ENCODE measurements around the gene AMDHD2.
"Not testable (repeated sequence)": the region's sequence is repeated elsewhere in the genome, so short reads cannot be mapped to it uniquely, and the experiment has no call there.

Gene AMDHD2

DNA sequence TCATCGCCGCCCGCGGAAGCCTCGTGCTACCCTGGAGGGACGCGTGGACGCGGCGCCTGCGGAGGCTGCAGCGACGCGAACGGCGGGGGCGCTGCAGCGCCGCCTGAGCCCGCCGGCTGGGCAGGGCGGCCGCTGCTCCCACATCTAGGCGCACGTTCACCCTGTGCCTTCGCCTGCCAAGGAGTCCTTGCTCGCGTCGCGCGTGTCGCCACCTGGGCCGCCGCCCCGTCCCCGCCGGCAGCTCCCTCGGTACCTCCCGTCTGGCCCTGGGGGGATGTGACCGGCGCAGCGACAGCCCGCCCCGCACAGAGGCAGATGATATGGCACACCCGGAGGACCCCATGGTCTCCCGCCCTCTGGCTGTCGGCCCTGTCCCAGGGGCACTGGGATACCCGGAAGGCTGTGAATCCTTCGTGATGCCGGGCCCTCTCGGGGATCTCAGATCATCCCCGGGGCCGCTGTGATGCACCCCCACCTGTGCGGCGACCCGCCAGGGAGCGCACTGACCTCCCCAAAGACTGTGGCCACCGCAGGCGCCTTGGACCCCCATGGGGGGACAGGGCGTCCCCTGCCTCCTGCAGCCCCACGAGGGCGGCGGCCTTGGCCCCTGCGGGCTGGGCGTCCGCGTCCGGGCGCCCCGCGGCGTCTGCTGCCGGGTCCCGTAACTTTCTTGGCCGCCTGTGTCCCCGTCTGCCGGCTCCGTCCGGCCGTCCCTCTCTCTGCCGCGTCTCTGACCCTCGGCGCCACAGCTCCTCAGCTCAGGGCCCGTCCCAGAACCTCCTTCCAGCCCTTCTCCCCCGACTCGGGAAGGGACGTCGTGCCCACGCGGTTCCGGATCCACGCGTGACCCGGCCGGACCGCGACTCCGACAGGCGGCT is 45.9 kb upstream of the AMDHD2 start:
- H3K9ac ChIP-seq (ENCODE audit: insufficient read length) = peak overlapping the region; percentile 78
- TF ChIP-seq EZH2 (IDR thresholded peaks at IDR 0.05) (no peak), FOXP2 (optimal IDR thresholded peaks at IDR 0.05; ENCODE audit: control extremely low read depth, extremely low read length, insufficient read depth) (no peak), POLR2AphosphoS5 (IDR thresholded peaks at IDR 0.05; ENCODE audit: borderline replicate concordance, low read depth, low read length) (peak; percentile 28)
- DNase-seq (ENCODE audit: low read depth, low spot score) = no peak
- H3K27ac ChIP-seq = peak overlapping the region; percentile 64; the same call in 1 of the 2 replicates
- H3K9me3 ChIP-seq (ENCODE audit: low read depth, low read length) = no peaks in the 10 kb centered on the region
- H3K4me3 ChIP-seq = peak overlapping the region; percentile 92
- no peaks in the 10 kb centered on the region for H3K36me3 ChIP-seq (ENCODE audit: insufficient read depth, low read length)

DNA sequence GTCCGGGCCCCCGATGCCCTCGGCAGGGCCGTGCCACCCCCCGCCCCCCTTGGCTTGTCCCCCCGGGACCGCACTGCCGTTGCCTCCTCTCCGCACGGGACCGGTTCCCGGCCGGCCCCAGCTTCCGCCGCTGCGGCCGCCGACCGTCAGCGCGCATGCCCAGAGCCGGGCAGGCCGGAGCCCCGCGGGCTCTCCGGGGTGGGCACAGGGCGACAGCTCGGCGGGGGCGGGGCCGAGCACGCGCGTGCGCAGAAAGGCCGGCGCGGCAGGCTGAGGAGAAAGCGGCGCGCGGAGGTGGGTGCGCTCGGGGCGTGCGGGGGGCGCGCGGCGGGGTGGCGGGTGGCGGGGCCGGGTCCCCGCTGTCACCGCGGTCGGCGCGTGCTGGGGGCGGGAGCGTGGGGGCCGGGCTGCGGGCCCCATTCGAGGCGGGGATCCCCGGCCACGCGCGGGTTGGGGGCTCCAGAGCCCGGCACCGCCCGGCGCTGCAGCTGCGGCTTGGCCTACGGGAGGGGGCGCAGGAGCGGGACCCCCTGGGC is 45.2 kb upstream of the AMDHD2 start, which contains the start of gene TBC1D24:
TBC1D24 (plus strand) TSS at position 251 of the 536 bp plus-strand sequence. CDS start 21,022 bp downstream, outside the sequence.
- Histone ChIP-seq H3K9ac (ENCODE audit: insufficient read length) (peak within 1 kb of the TSS; percentile 78), H3K4me3 (peak within 1 kb of the TSS; percentile 92), H3K27ac (peak within 1 kb of the TSS; percentile 64; the same call in 1 of the 2 replicates), H3K9me3 (ENCODE audit: low read depth, low read length) (no peaks in the 10 kb centered on the region), H3K36me3 (ENCODE audit: insufficient read depth, low read length) (no peaks in the 10 kb centered on the region)
- TF ChIP-seq EZH2 (IDR thresholded peaks at IDR 0.05) (no peak), FOXP2 (optimal IDR thresholded peaks at IDR 0.05; ENCODE audit: control extremely low read depth, extremely low read length, insufficient read depth) (no peak), POLR2AphosphoS5 (IDR thresholded peaks at IDR 0.05; ENCODE audit: borderline replicate concordance, low read depth, low read length) (no peak)
- DNase-seq (ENCODE audit: low read depth, low spot score) = no peak

DNA sequence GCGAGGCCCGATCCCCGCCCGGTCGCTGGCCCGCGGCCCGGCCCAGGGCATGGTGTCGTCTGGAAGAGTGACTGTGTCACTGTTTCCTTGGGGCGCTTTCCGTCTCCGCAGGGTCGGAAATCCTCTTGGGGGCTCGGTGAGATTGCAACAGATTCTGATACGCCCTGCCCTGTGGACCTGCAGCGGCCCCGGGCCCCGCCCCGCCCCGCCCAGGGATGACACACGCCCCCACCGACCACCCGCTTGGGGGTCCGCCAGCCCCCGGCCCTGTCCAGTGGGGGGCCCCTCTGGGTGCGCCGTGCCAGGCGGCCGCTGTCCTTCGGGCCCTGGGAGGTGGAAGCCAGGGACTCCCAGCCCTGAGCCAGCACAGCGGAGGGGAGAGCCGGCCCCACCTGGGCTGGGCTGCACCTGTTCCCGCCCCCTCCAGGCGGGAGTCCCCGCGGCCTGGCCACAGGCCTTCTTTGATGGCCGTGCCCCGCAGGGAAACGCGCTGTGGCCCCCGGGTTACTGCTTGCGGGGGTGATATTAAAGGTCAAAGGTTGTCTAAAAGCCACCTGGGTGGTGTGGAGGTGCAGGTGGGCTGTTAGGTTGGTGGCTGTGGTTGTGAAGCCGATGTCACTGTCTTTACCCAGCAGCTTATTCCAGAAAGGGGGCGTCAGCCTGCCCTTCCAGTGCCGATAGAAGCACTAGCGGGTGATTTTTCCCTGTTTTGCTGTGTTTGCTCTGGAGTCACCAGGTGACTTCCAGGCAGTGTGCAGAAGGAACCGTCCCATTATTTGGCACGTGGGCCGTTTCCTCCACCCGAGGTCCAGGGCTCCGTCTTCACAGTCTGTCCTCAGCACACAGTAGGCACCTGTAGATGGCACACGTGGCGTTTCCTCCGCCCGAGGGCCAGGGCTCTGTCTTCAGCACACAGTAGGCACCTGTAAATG is 44.5 kb upstream of the AMDHD2 start:
- Histone ChIP-seq H3K9ac (ENCODE audit: insufficient read length) (peak overlapping the region; percentile 73), H3K36me3 (ENCODE audit: insufficient read depth, low read length) (no peaks in the 10 kb centered on the region), H3K4me3 (peak overlapping the region; percentile 92), H3K27ac (no peak overlapping the region), H3K9me3 (ENCODE audit: low read depth, low read length) (no peaks in the 10 kb centered on the region)
- TF ChIP-seq EZH2 (IDR thresholded peaks at IDR 0.05) = no peak
- no peak for DNase-seq (ENCODE audit: low read depth, low spot score)

DNA sequence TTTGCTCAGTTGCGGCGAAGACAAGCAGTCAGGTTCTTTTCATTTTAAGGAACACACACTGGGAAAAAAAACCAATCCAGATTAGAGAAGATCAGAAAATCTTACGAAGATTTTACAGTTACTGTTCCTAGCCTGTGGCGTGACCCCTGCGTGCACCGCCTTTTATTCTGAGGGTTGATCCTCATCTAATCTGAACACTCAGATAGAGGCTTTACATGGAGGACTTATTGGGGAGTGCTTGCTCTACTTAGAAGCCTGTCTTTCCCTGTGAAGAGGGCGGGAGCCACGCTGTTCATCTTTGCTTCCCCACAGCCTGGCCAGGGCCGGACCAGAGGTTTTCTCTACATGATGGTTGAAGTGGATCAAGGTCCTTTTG is 43.8 kb upstream of the AMDHD2 start:
- Histone ChIP-seq H3K27ac (no peak overlapping the region), H3K4me3 (peak overlapping the region; percentile 92), H3K9ac (ENCODE audit: insufficient read length) (no peak overlapping the region), H3K36me3 (ENCODE audit: insufficient read depth, low read length) (no peaks in the 10 kb centered on the region), H3K9me3 (ENCODE audit: low read depth, low read length) (no peaks in the 10 kb centered on the region)
- no peak for DNase-seq (ENCODE audit: low read depth, low spot score)
- no peak for TF ChIP-seq POLR2AphosphoS5 (IDR thresholded peaks at IDR 0.05; ENCODE audit: borderline replicate concordance, low read depth, low read length)
- no peak for TF ChIP-seq EZH2 (IDR thresholded peaks at IDR 0.05)
- TF ChIP-seq FOXP2 (optimal IDR thresholded peaks at IDR 0.05; ENCODE audit: control extremely low read depth, extremely low read length, insufficient read depth) = no peak

DNA sequence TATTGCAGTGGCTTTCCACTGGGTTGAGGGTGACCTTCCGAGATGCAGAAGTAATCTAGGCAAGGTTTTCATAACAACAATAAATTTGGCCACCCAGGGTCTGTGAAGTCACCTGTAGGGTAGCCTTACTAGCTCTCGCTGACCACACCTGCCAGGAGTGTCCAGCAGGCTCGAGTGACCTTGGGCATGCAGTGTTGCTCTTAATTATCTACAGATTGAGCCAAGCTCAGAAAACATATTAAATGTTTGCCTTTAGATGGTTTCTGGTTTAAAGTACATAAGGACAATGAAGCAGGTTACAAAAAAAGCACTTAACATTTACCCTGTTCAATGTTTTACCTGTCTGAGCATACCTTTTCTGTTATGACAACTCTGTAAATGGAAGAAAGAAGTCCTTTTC is 43.4 kb upstream of the AMDHD2 start:
- H3K9ac ChIP-seq (ENCODE audit: insufficient read length) = no peak overlapping the region
- no peak overlapping the region for H3K27ac ChIP-seq
- no peaks in the 10 kb centered on the region for H3K36me3 ChIP-seq (ENCODE audit: insufficient read depth, low read length)
- DNase-seq (ENCODE audit: low read depth, low spot score) = no peak
- TF ChIP-seq FOXP2 (optimal IDR thresholded peaks at IDR 0.05; ENCODE audit: control extremely low read depth, extremely low read length, insufficient read depth) (no peak), POLR2AphosphoS5 (IDR thresholded peaks at IDR 0.05; ENCODE audit: borderline replicate concordance, low read depth, low read length) (no peak), EZH2 (IDR thresholded peaks at IDR 0.05) (no peak)
- H3K9me3 ChIP-seq (ENCODE audit: low read depth, low read length) = no peaks in the 10 kb centered on the region
- no peak overlapping the region for H3K4me3 ChIP-seq

DNA sequence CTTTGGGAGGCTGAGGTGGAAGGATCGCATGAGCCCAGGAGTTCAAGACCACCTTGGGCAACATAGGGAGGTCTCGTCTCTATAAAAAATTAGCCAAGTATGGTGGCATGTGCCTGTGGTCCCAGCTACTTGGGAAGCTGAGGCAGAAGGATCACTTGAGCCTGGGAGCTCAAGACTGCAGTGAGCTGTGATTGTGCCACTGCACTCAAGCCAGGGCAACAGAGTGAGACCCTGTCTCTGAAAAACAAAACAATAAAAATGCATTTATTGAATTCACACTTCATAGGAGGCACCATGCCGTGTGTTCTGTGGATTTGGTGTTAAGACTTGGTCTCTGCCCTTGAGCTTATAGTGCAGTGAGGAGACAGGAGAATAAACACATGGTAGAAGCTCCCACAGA is 42.8 kb upstream of the AMDHD2 start:
- Histone ChIP-seq H3K27ac (no peak overlapping the region), H3K9ac (ENCODE audit: insufficient read length) (no peak overlapping the region), H3K9me3 (ENCODE audit: low read depth, low read length) (no peaks in the 10 kb centered on the region), H3K4me3 (no peak overlapping the region), H3K36me3 (ENCODE audit: insufficient read depth, low read length) (no peaks in the 10 kb centered on the region)
- TF ChIP-seq POLR2AphosphoS5 (IDR thresholded peaks at IDR 0.05; ENCODE audit: borderline replicate concordance, low read depth, low read length) (no peak), EZH2 (IDR thresholded peaks at IDR 0.05) (no peak), FOXP2 (optimal IDR thresholded peaks at IDR 0.05; ENCODE audit: control extremely low read depth, extremely low read length, insufficient read depth) (no peak)
- DNase-seq (ENCODE audit: low read depth, low spot score) = no peak

DNA sequence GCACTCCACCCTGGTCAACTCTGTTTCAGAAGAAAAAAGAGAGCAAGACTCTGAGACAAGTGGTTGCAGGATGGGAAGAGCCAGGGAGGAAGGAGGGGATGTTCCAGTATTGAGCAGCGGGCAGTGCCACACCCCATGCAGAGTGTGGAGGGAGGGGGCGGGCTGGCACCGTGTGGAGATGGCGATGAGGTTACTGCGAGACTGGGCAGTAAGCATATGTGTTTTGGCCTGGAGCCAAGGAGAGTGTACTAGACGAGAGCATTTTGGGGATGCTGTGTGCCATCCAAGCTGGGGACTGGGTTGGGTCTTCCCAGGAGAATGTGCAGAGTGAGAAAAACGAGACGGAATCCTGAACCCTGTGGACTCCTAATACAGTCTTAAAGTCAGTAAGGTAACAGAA is 41.9 kb upstream of the AMDHD2 start:
- TF ChIP-seq FOXP2 (optimal IDR thresholded peaks at IDR 0.05; ENCODE audit: control extremely low read depth, extremely low read length, insufficient read depth) (no peak), POLR2AphosphoS5 (IDR thresholded peaks at IDR 0.05; ENCODE audit: borderline replicate concordance, low read depth, low read length) (0 out of 2 replicates have a peak, but pooled peaks have one; percentile 11), EZH2 (IDR thresholded peaks at IDR 0.05) (no peak)
- Histone ChIP-seq H3K4me3 (no peak overlapping the region), H3K9ac (ENCODE audit: insufficient read length) (no peak overlapping the region), H3K9me3 (ENCODE audit: low read depth, low read length) (no peaks in the 10 kb centered on the region), H3K27ac (no peak overlapping the region), H3K36me3 (ENCODE audit: insufficient read depth, low read length) (no peaks in the 10 kb centered on the region)
- DNase-seq (ENCODE audit: low read depth, low spot score) = no peak

DNA sequence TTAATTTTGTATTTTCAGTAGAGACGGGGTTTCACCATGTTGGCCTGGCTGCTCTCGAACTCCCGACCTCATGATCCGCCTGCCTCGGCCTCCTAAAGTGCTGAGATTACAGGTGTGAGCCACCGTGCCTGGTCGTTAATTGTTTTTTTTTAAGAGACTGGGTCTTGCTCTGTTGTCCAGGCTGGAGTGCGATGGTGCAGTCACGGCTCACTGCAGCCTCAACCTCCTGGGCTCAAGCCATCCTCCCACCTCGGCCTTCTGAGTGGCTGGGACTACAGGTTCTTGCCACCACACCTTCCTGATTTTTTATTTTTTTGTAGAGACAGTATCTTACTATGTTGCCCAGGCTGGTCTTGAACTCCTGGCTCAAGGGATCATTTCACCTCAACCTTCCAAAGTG is 40.2 kb upstream of the AMDHD2 start:
- H3K36me3 ChIP-seq (ENCODE audit: insufficient read depth, low read length); H3K4me3 ChIP-seq; H3K9me3 ChIP-seq (ENCODE audit: low read depth, low read length); H3K9ac ChIP-seq (ENCODE audit: insufficient read length); H3K27ac ChIP-seq; DNase-seq (ENCODE audit: low read depth, low spot score): not testable (repeated sequence)
